Coronary artery (tissue), 2 donors: ENCODE results near the gene CPNE8.

Experiments
- DNase-seq: peaks from one replicate; pipeline ENCODE4 v3.0.0-alpha.2; 2017; ENCODE audit warnings: low spot score
- H3K27ac ChIP-seq, 2 donors: fragments of 200-600 bp; sonication (generic); one replicate each; pipeline ENCODE4 v1.5.1; 2016 to 2019
- H3K4me3 ChIP-seq: fragments of 200-600 bp; sonication (generic); 2 replicates; pipeline ENCODE4 v1.5.1; 2016; ENCODE audit warnings: mild to moderate bottlenecking, moderate library complexity
- TF ChIP-seq, protein P1 (sequence below): fragments of 200-600 bp; sonication (generic); IDR thresholded peaks from one replicate; pipeline ENCODE4 v1.5.1; 2019; ENCODE audit warnings: antibody characterized with exemption

The CPNE8 gene

DNA sequence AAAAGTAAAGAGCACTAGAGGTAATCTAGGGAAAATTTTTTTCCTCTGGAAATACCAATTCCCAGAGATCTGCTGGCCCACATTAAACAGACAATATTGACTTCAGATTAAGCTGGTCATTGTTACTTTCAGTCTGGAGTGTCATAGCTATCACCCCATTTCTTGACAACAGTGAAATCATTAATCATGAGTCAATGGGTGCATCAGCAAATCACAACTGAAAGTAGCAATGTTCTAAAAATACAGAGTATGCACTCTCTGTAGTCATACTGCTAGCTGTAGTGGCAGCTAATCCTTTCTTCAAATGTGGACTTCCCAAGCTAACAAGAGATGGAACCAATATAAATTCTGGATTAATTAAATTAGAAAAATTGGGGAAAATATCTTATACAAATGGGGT, 129.9 kb downstream of the CPNE8 start:
- no peak for DNase-seq
- no peak overlapping the region for H3K4me3 ChIP-seq
- H3K27ac ChIP-seq: no peak overlapping the region
- TF ChIP-seq, protein P1, sequence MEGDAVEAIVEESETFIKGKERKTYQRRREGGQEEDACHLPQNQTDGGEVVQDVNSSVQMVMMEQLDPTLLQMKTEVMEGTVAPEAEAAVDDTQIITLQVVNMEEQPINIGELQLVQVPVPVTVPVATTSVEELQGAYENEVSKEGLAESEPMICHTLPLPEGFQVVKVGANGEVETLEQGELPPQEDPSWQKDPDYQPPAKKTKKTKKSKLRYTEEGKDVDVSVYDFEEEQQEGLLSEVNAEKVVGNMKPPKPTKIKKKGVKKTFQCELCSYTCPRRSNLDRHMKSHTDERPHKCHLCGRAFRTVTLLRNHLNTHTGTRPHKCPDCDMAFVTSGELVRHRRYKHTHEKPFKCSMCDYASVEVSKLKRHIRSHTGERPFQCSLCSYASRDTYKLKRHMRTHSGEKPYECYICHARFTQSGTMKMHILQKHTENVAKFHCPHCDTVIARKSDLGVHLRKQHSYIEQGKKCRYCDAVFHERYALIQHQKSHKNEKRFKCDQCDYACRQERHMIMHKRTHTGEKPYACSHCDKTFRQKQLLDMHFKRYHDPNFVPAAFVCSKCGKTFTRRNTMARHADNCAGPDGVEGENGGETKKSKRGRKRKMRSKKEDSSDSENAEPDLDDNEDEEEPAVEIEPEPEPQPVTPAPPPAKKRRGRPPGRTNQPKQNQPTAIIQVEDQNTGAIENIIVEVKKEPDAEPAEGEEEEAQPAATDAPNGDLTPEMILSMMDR: no peak

DNA sequence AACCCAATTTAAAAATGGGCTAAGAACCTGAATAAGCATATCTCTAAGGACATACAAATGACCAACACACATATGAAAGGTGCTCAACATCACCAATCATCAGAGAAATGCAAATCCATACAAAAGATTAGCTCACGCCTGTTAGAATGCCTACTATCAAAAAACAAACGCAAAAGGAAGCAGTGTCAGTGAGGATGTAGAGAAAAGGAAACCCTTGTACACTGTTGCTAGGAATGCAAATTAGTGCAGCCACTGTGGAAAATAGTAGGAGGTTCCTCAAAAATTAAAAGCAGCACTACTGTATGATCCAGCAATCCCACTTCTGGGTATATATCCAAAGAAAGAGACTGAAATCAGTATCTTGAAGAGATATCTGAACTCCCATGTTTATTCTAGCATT, 133.0 kb downstream of the CPNE8 start:
- no peak for DNase-seq
- no peak overlapping the region for H3K4me3 ChIP-seq

DNA sequence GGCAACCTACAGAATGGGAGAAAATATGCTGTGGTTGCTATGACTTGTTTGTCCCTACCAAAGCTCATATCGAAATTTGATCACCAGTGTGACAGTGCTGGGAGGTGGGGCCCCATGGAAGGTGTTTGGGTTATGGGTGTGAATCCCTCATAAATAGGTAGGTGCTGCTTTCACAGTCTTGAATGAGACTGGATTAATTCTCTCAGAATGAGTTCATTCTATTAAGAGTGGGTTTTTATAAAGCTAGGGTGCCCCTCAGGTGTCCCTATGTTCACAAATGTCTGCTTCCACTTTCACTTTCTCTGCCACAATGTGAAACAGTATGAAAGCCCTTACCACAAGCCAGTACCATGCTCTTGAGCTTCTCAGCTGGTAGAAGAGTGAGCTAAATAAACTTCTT, 133.5 kb downstream of the CPNE8 start:
- no peak for DNase-seq
- no peak overlapping the region for H3K27ac ChIP-seq
- H3K4me3 ChIP-seq: no peak overlapping the region

More for the DNA sequence above, 133.0 kb downstream of the CPNE8 start:
- TF ChIP-seq, protein P1: no peak
- no peak overlapping the region for H3K27ac ChIP-seq

DNA sequence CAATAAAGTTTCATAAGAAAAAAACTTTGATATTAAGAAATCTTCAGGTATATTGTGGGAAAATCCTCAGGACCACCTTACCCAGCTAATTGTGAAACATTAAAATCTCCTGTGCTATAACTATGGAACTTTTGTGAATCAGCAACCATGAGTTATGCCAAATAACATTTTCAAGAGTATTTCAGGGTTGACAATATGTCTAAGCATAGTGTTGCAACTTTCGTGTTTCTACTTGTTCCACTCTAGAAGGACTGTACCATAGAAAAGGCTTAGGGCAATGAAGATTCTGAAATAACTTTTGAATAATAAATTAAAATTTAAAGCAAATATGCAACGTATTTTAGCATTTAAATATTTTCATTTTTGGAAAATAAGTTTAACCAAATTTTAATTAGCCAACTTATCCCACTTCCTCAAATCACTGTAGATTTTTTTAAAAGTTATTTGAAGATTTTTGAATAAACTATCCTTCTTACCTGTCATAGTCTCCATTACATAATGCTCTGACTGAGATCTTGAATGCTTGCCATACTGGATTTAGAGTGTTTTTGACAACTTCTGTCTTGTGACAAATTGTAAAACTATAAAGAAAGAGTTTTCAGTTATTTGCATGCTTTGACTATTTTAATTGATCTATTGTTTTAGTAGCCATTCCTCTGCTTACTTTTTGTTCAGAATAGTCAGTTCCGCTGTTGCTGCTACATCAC, 143.6 kb downstream of the CPNE8 start:
- DNase-seq: no peak
- TF ChIP-seq, protein P1: no peak
- Histone ChIP-seq H3K4me3 (no peak overlapping the region), H3K27ac (no peak overlapping the region)

More for the DNA sequence above, 133.5 kb downstream of the CPNE8 start:
- TF ChIP-seq, protein P1: no peak

DNA sequence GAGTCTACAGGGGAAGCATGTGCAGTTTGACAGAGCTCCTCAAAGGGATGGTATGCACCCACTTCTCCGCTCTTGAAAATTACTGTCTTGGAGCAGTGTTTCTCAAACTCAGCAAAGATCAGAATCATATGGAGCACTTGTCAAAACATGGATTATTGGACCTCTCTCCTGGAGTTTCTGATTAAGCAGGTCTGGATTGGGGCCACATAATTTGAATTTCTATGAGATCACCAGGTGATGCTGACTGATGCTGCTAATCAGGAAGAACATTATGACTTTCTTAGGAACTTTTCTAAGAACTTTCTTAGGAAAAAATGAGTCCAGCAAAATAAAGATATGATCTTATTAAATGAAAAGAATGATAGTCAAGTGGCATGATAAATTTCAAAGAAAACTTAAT, 144.3 kb downstream of the CPNE8 start:
- H3K27ac ChIP-seq: no peak overlapping the region
- no peak overlapping the region for H3K4me3 ChIP-seq
- TF ChIP-seq, protein P1: no peak
- DNase-seq: no peak

DNA sequence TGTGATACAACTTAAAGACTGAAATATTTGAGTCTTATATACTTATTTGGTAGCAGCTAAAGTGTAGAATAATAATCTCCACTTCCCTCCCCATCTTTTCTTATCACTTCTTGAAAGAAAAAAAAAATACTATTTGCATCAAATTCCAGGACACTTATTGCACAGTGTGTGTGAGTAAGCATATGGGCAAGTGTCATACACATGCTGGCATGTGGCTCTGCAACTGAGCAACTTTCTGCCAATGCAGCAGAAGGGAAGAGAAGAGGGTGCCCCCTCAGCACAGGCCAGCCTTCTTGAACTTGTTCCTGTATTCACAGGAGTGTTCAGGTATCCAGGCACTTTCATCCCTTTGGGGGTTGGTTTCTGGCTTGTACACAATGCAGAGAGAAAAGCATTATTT, 145.8 kb downstream of the CPNE8 start:
- TF ChIP-seq, protein P1: no peak
- DNase-seq: no peak

DNA sequence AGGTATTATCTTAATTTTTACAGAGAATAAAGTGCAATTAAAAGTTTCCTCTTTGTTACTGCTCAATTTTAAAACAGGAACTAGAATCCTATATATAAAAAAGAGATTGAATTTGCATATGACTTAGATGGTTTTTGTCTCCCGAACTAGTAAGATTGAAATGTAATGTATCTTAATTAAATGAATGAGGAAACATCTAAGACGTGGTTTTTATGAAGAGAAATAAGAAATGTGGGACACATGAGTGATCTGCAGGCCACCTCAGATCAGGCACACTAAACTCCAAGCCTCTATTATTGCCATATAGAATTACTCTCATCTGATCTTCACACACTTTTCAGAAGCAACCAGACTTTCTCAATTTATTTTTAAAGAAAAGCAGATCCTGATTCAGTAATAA, 158.6 kb downstream of the CPNE8 start:
- DNase-seq: no peak
- TF ChIP-seq, protein P1: no peak
- H3K4me3 ChIP-seq: no peak overlapping the region
- H3K27ac ChIP-seq: no peak overlapping the region

More for the DNA sequence above, 145.8 kb downstream of the CPNE8 start:
- Histone ChIP-seq H3K27ac (no peak overlapping the region), H3K4me3 (no peak overlapping the region)
